ENCODE results near the gene BRMS1L. TPM values are rescaled to one million over a fixed set of nuclear protein-coding genes. Genes with fewer than 3 reads are reported as not detected.

BRMS1L gene
- total and polyA plus RNA-seq, 2 of the 4 experiments (the other 2 are of a cell fraction): 1.8 to 6.2 TPM

- Histone ChIP-seq H3K4me1 (ENCODE audit: control insufficient read depth, insufficient read depth, low read length) (peaks cover 2% of the 10 kb centered on the region), H3K9me1 (ENCODE audit: insufficient read depth, low read length) (no peaks in the 10 kb centered on the region), H2BK120ac (ENCODE audit: low read depth, low read length) (no peak overlapping the region), H2BK20ac (ENCODE audit: low read depth, low read length) (no peak overlapping the region), H3K14ac (replicated peaks; ENCODE audit: low read depth, low read length) (no peak overlapping the region), H3K23ac (ENCODE audit: low read depth, low read length) (no peak overlapping the region), H2BK5ac (ENCODE audit: low read depth, low read length, poor library complexity, severe bottlenecking) (no peak overlapping the region), H3K56ac (ENCODE audit: extremely low read depth, insufficient read depth, low read length) (no peak overlapping the region), H3K9me3 (ENCODE audit: control insufficient read depth, insufficient read depth, low read length) (no peaks in the 10 kb centered on the region), H4K91ac (ENCODE audit: insufficient read depth, low read depth, low read length) (no peak overlapping the region), H3K18ac (ENCODE audit: low read depth, low read length) (no peak overlapping the region), H3K4me3 (ENCODE audit: insufficient read depth, low read depth, low read length) (no peak overlapping the region), H2AK5ac (ENCODE audit: low read depth, low read length) (no peak overlapping the region), H2AK9ac (replicated peaks; ENCODE audit: low read depth, low read length, poor library complexity) (no peak overlapping the region), H2AFZ (replicated peaks; ENCODE audit: low read length, poor library complexity) (no peak overlapping the region), H4K20me1 (ENCODE audit: insufficient read depth, low read length) (peaks cover 7% of the 10 kb centered on the region; the same call in 1 of the 2 replicates), H3K27me3 (ENCODE audit: control insufficient read depth, insufficient read depth, low read length) (no peaks in the 10 kb centered on the region), H4K8ac (ENCODE audit: low read depth in 2 of 2, low read length in 2 of 2) (no peak overlapping the region), H4K5ac (ENCODE audit: low read depth, low read length) (no peak overlapping the region), H3K27ac (ENCODE audit: insufficient read depth, low read length) (no peak overlapping the region), H3K9ac (ENCODE audit: low read depth, low read length) (no peak overlapping the region), H3K4me2 (ENCODE audit: low read depth, low read length) (no peak overlapping the region), H3K79me1 (ENCODE audit: low read depth in 1 of 2, low read length in 2 of 2) (no peaks in the 10 kb centered on the region), H3K36me3 (ENCODE audit: control insufficient read depth, insufficient read depth, low read length) (no peaks in the 10 kb centered on the region), H3K4ac (ENCODE audit: low read depth, low read length) (no peak overlapping the region), H2BK15ac (ENCODE audit: low read depth, low read length) (no peak overlapping the region)
- in situ Hi-C loops (cut with MboI; ENCODE audit: low sequenced_read_pairs) (no loop called here), intact Hi-C loops (cut with micrococcal nuclease) (loop anchor here (2.0 to 5.0 kb wide), 3 partner anchors 193 to 1063 kb away; no protein-coding TSS in a partner anchor), dilution Hi-C loops (cut with HindIII; ENCODE audit: low sequenced_read_pairs, unreplicated experiment) (no loop called here)
- no TSS peak for BruUV-seq (replicated peaks)
- WGBS, 2 experiments (ENCODE audit: extremely low coverage in 2 of 2, insufficient read length in 1 of 2): no CpG with 5 or more reads among the region's 1 CpG
- TF ChIP-seq MAZ (IDR thresholded peaks at IDR 0.05; ENCODE audit: borderline replicate concordance, low read depth, low read length) (no peak), RAD21 (IDR thresholded peaks at IDR 0.05; ENCODE audit: low read length) (peak; percentile 48), RCOR1 (IDR thresholded peaks at IDR 0.05; ENCODE audit: insufficient replicate concordance, low read length) (no peak), BHLHE40 (IDR thresholded peaks at IDR 0.05; ENCODE audit: low read depth, low read length) (no peak), CHD1 (IDR thresholded peaks at IDR 0.05; ENCODE audit: low read depth, low read length) (no peak), CTCF (conservative IDR thresholded peaks at IDR 0.05; ENCODE audit: low read depth, low read length) (peak; percentile 51), USF2 (IDR thresholded peaks at IDR 0.05; ENCODE audit: low read depth, low read length) (no peak), CEBPB (IDR thresholded peaks at IDR 0.05; ENCODE audit: low read depth, low read length) (no peak), MXI1 (IDR thresholded peaks at IDR 0.05; ENCODE audit: borderline replicate concordance, low read depth, low read length) (no peak), FOS (IDR thresholded peaks at IDR 0.05; ENCODE audit: low read depth, low read length) (no peak)
- DNase-seq: peak; percentile 20
- ATAC-seq (ENCODE audit: low read depth): no peak
- CTCF ChIA-PET: interaction anchor here (0.5 to 1.0 kb wide), 3 partner anchors 10 to 1737 kb away, joined by 3 to 7 read pairs (median 4); no protein-coding TSS in a partner anchor
- POLR2A ChIA-PET (ENCODE audit: unreplicated experiment): no interaction called here
These were observed 53.6 kb downstream of the BRMS1L start for GRCh38 chr14:35879654-35880249.

Data from IMR-90 (cell line).